Stimulated activated CD4-positive, alpha-beta T cell treated with anti-CD3 and anti-CD28 coated beads, Interleukin-15, amount 100 ng/mL, for 1 hour (primary cell): ENCODE measurements around the gene PCDHGC5.

ENCODE experiments used
- DNase-seq, 2 donors: peaks; one replicate each; pipeline ENCODE4 v3.0.0-alpha.2; 2020; ENCODE audit warnings: low read depth in 1 of 2, low spot score in 1 of 2

PCDHGC5 gene

GRCh38 chr5:141512911-141513626 is 24.2 kb downstream of the PCDHGC5 start:
- no peak for DNase-seq

DNA sequence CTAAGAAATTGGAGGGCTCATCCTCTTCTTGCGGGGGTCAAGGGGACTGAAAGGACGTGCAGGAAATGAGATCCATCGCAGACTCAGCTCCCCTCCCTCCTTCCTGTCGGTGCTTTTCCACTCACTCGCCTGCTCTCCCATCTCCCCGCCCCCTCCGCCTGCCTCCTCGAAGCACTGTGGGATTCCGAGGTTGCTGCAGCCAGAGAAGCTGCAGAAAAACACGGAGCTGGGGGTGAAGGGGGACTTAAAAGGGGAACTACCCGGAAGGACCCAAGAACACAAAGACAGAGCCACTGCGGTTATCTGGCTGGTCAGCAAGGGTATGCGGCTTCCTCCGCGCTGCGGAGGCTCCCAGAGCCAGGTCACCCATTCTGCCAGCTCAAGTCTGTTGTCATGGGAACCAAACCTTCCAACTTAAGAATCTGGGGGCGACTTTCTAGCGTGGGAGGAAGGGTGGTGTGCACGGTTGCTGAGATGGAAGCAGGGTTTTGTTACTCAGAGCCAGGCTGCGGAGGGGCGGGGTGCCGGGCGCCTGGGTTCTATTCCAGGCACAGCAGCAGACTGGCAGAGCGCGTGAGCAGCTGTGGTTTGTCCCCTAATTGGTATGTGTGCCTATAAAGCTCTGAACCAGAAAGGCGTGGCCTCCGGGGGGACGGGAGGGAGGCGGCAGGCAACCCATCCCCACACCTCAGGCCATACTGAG is 24.9 kb downstream of the PCDHGC5 start:
- peak in 1 of 2 donors; percentile 63 for DNase-seq

DNA sequence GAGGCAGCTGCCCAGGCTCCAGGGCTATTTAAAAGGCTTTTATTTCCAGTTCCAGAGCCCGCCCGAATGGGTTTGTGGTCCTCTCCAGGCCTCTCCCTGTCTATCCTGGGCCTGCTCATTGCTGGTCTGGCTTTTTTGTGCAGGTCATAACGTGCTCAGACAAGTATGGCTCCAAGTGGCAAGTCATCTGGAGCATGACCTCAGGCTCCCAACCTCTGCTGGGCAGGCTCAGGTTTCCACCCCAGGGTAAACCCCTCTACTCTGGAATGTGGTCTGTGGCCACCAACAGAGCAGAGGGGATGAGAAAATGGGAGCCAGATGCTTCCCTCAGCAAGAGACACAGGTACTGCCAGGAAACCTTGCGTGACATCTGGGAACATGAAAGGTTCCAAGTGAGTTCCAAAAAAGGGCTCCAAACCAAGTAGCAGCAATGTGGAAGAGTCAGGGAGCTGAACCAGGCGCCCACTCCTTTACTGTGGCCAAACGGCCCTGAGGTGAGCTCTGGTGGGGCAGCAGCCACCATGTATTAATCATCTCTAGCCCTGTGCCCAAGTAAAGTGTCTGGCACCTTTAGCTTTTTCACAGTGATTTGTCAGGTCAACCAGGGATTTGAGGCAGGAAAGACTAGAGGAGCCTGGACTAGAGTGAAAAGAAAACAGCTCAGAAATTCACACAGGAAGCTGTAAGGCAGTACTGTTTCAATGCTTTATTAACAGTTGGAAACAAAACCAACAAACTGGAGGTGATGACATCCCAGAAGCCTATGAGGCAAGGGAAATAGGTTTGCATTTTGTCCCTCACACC is 25.7 kb downstream of the PCDHGC5 start:
- DNase-seq: no peak

DNA sequence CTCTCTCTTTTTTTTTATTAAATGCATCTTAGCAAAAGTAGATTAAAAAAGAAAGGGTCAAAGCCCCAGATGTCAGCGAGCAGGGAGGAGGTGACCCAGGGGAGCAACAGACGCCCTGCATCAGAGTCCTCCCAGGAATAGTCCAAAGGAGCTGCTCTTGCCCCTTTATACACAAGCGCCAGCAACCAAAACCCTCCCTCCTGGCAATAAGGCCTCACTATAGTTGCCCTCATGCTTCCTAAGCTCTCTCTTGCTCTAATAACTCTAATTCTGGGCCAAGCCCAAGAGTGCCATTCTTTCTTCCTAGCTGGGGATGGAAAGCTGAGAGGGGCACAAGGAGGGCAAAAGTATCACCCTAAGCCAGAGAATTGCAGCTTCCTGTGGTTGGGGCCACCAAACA is 26.3 kb downstream of the PCDHGC5 start:
- no peak for DNase-seq

DNA sequence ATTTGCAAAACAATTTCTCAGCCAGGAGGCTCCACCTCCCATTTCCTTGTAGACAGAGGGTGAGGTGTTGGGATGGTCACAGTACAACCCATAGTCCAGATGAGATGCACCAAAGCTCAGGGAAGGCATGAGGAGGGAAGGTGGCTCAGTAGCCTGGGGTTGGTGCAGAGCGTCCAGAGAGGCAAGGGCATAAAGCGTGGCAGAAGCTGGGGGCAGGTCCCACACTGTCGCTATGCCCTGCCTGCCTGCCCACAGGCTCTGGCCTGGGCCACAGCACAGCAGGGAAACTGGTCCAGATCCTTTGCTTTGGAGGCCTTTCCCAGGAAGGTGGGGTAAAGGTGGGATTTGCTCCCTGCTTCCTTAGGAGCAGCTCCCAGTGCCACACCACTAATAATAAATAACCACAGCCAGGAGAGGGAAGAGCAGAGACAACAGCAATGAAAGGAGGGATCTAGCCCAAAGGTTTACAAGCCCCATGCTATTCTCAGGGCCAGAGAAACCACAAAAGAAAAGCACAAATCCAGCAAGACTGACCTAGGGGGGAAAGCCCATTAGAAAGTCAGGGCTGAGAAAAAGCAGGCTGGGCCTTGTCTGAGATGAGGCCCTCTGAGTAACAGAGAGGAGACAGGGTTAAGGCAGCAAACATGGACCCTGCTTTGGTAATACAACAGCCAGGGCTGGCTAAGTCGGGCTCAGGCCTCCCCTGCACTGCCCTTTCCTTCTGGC is 27.2 kb downstream of the PCDHGC5 start:
- no peak for DNase-seq

- DNase-seq: no peak
Measured at GRCh38 chr5:141516672-141517025, 27.8 kb downstream of the PCDHGC5 start.

GRCh38 chr5:141517312-141517711 is 28.4 kb downstream of the PCDHGC5 start:
- DNase-seq: no peak

- DNase-seq: no peak
Measured at GRCh38 chr5:141517880-141518617, 29.2 kb downstream of the PCDHGC5 start.

DNA sequence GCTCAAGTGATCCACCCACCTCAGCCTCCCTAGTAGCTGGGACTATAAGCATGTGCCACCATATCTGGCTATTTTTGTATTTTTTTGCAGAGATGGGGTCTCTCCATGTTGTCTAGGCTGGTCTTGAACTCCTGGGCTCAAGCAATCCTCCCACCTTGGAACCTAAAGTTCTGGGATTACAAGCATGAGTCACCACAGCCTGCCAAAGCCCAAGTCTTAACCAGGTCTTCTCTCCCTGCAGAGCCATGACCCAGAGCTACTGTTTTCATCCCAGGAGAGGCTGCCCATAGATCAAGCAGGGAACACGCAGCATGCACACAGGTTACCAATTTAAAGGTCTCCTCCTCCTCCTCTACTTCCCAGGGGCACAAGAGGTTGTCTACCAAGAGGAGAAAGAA is 29.7 kb downstream of the PCDHGC5 start:
- no peak for DNase-seq

- DNase-seq: no peak
Measured at GRCh38 chr5:141519605-141520565, 31.0 kb downstream of the PCDHGC5 start.

- DNase-seq: no peak
Measured at GRCh38 chr5:141521244-141521781, 32.4 kb downstream of the PCDHGC5 start.

GRCh38 chr5:141522301-141522700 is 33.4 kb downstream of the PCDHGC5 start:
- DNase-seq: no peak

DNA sequence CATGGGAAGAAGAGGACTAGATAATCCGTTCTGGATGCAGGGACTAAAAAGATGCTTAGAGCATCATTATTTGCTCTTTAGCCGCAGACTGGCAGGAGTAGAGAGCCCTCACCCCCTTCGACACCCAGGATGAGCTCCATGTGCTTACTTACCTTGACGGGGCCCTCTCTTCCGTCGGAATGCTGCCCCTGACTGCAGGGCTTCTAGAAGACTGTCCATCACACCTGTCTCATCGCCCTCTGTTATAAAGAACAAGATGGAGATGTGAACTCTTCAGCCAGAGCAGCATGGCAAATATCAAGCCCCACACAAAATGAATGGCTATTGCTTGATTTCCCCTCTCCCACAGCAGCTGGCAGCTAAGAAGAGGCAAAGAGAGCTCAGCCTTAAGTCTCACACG is 35.1 kb downstream of the PCDHGC5 start:
- no peak for DNase-seq

DNA sequence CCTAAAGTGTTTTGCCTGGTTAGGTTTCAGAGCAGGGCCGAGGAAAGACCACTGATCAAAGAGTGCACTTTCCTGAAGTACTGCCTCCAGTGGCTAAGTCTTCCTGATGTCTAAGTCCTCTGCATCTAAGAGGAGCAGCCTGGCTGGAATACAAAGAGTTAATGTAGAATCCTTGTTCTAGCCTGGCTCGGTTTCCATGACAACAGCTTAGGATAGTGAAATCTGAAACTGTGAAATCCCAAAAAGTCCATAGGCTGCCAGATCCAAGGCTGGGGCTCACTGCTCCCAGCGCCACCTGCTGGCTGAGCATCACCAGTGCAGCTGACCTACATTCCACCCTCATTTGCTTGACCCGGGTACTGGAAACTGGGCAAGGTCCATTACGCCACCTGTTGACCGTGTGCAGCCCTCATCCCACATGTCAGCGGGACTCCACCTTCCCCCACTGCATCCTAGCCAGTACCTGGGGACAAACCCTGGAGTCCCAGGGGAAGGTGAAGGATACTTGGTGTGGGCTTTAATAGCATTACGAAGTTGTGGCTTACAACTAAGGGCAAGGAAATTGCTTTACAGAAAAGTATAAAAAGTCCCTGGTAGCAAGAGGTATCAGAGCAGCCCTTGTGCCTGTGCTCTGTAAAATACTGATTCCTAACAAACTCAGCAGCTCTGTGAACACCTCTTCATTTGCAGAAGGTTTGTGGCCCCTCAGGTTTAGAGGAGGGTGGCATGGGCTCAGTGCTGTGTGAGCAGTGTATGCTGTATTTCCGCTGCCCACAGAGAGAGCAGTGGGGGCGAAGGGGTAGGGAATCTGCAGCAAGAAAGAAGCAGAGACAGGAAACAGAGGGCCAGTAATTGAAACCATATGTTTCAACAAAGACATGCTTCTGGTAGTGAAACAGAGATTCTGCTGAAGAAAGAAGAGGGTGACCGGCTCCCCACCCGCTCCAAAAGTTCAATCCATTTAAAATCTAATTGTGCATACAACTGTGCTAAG is 36.0 kb downstream of the PCDHGC5 start:
- peak; percentile 17 to 28 for DNase-seq

DNA sequence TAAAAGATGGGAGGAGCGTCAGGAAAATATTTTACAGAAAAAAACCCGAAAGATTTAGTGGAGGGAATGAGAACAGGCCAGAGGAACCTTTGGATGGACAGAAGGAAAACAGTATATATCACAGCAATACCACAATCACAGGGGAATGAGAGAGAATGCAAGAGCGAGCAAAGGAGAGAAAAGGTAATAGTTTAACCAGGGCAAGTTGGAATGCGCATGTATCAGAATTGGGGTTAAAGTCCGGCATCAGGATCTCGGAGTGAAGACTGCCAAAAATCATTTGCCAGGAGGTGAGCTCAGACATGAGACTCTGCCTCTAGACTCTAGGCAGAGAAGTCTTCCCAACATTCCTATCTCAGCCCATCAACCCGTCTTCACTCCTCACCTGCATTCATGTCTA is 36.8 kb downstream of the PCDHGC5 start:
- no peak for DNase-seq

DNA sequence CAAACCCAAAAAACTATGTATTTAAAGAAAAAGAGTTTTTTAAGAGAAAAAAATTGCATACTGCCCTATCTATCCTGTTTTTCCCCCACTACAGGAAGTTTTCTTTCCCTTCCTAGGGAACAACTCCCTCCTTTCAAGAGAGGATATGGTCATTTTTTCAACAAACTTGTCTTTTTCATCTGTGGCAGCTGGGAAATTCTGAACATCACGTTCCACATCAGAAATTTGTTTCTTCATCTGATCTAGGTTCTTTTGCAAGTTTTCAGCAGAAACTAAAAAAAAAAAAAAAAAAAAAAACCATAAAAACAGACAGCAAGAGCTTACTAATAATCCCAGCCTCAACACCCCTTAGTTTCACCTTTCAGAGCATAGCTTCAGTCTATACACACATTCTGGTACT is 38.5 kb downstream of the PCDHGC5 start:
- DNase-seq: no peak

GRCh38 chr5:141528291-141528984 is 39.6 kb downstream of the PCDHGC5 start:
- no peak for DNase-seq
